HL-60 (cell line): ENCODE data around the gene UHRF1.

ENCODE experiments used
- CTCF ChIP-seq: IDR thresholded peaks from one replicate; pipeline ENCODE4 v1.5.1; 2011; ENCODE audit warnings: low read length, control low read depth, inconsistent platforms; ENCODE audit not compliant: insufficient read depth
- GABPA ChIP-seq: IDR thresholded peaks from 2 replicates; pipeline ENCODE4 v1.6.1; 2012; ENCODE audit warnings: low read depth
- POLR2AphosphoS5 ChIP-seq: IDR thresholded peaks from 2 replicates; pipeline ENCODE4 v1.6.1; 2012; ENCODE audit warnings: low read depth
- SPI1 ChIP-seq: IDR thresholded peaks from 2 replicates; pipeline ENCODE4 v1.6.1; 2012; ENCODE audit warnings: low read depth, mild to moderate bottlenecking, borderline replicate concordance

GRCh38 chr19:5003781-5004180, 94.5 kb downstream of the UHRF1 start:
- TF ChIP-seq CTCF, result no peak
- no peak for TF ChIP-seq GABPA
- no peak for TF ChIP-seq SPI1
- TF ChIP-seq POLR2AphosphoS5, result no peak
